Measurements from ENCODE around the gene MRC2.

GRCh38 chr17:62605588-62605987 is 21.9 kb upstream of the MRC2 start:
- TF ChIP-seq PRDM15 (CRISPR knock-in tag; IDR thresholded peaks at IDR 0.05) (no peak), CTCF (CRISPR knock-in tag; IDR thresholded peaks at IDR 0.05) (no peak), NAIF1 (CRISPR knock-in tag; IDR thresholded peaks at IDR 0.05; ENCODE audit: borderline replicate concordance) (no peak), ZHX1 (CRISPR knock-in tag; IDR thresholded peaks at IDR 0.05; ENCODE audit: low read depth) (no peak), TMF1 (CRISPR knock-in tag; IDR thresholded peaks at IDR 0.05; ENCODE audit: low read depth) (no peak), RAD21 (CRISPR knock-in tag; IDR thresholded peaks at IDR 0.05) (no peak), NPAS2 (CRISPR knock-in tag; IDR thresholded peaks at IDR 0.05; ENCODE audit: borderline replicate concordance) (no peak), ETS1 (CRISPR knock-in tag; IDR thresholded peaks at IDR 0.05) (no peak), ARNTL (CRISPR knock-in tag; IDR thresholded peaks at IDR 0.05) (no peak)

All from HepG2 (cell line).